Measurements from ENCODE around the gene COPZ1. TPM values are rescaled to one million over a fixed set of nuclear protein-coding genes. Genes with fewer than 3 reads are reported as not detected.

COPZ1 gene
- total and polyA plus RNA-seq, 9 of the 15 experiments (the other 6 are each of a cell fraction or from before 2014, with no cell fraction given) = 137 to 487 (median 233) TPM

GRCh38 chr12:54279632-54280467, 45.1 kb upstream of the COPZ1 start, which contains the start of gene CBX5 (continued):
- no peak for TF ChIP-seq MBD1 (CRISPR knock-in tag; IDR thresholded peaks at IDR 0.05)
- TF ChIP-seq CBX3 (IDR thresholded peaks at IDR 0.05; ENCODE audit: borderline replicate concordance in 1 of 2, low read length in 2 of 2) = no peak; a peak in 1 of 3 replicates
- peak; percentile 89 for TF ChIP-seq POU5F1 (IDR thresholded peaks at IDR 0.05; ENCODE audit: borderline replicate concordance, low read depth, low read length, partially characterized antibody)
- no peak for TF ChIP-seq TFAM (CRISPR knock-in tag; conservative IDR thresholded peaks at IDR 0.05)
- TF ChIP-seq ZNF197 (CRISPR knock-in tag; IDR thresholded peaks at IDR 0.05; ENCODE audit: low read depth) = no peak
- no peak for TF ChIP-seq KDM1A (IDR thresholded peaks at IDR 0.05)
- no peak for TF ChIP-seq ZNF280B (CRISPR knock-in tag; IDR thresholded peaks at IDR 0.05)
- no peak for TF ChIP-seq CBFB (CRISPR knock-in tag; IDR thresholded peaks at IDR 0.05)
- TF ChIP-seq ETV6 (IDR thresholded peaks at IDR 0.05; ENCODE audit: borderline replicate concordance in 1 of 2, low read depth in 2 of 2, low read length in 1 of 2) = no peak
- no peak for TF ChIP-seq ETV6 (CRISPR knock-in tag; IDR thresholded peaks at IDR 0.05; ENCODE audit: borderline replicate concordance)
- TF ChIP-seq ILK (tag; IDR thresholded peaks at IDR 0.05; ENCODE audit: borderline replicate concordance, low read depth) = no peak
- TF ChIP-seq ELF1 (tag; IDR thresholded peaks at IDR 0.05) = peak; percentile 36; the same call in 1 of the 2 replicates
- no peak for TF ChIP-seq CREB5 (CRISPR knock-in tag; IDR thresholded peaks at IDR 0.05)
- no peak for TF ChIP-seq ZNF696 (CRISPR knock-in tag; conservative IDR thresholded peaks at IDR 0.05)
- no peak for TF ChIP-seq ZNF79 (CRISPR knock-in tag; IDR thresholded peaks at IDR 0.05; ENCODE audit: low read depth)
- TF ChIP-seq SP1 (CRISPR knock-in tag; IDR thresholded peaks at IDR 0.05) = no peak
- TF ChIP-seq ZNF76 (CRISPR knock-in tag; IDR thresholded peaks at IDR 0.05; ENCODE audit: borderline replicate concordance) = no peak
- TF ChIP-seq TCF7 (IDR thresholded peaks at IDR 0.05; ENCODE audit: borderline replicate concordance) = no peak
- TF ChIP-seq MXI1 (IDR thresholded peaks at IDR 0.05; ENCODE audit: low read depth, low read length) = 0 out of 2 replicates have a peak, but pooled peaks have one; percentile 34
- no peak for TF ChIP-seq ZNF165 (CRISPR knock-in tag; IDR thresholded peaks at IDR 0.05; ENCODE audit: borderline replicate concordance)
- TF ChIP-seq SIRT6 (IDR thresholded peaks at IDR 0.05; ENCODE audit: low read depth, low read length) = no peak
- TF ChIP-seq SREBF2 (CRISPR knock-in tag; IDR thresholded peaks at IDR 0.05) = no peak
- TF ChIP-seq IRF9 (tag; IDR thresholded peaks at IDR 0.05) = no peak
